Measurements from ENCODE around the gene CERS3.

CERS3 gene

DNA sequence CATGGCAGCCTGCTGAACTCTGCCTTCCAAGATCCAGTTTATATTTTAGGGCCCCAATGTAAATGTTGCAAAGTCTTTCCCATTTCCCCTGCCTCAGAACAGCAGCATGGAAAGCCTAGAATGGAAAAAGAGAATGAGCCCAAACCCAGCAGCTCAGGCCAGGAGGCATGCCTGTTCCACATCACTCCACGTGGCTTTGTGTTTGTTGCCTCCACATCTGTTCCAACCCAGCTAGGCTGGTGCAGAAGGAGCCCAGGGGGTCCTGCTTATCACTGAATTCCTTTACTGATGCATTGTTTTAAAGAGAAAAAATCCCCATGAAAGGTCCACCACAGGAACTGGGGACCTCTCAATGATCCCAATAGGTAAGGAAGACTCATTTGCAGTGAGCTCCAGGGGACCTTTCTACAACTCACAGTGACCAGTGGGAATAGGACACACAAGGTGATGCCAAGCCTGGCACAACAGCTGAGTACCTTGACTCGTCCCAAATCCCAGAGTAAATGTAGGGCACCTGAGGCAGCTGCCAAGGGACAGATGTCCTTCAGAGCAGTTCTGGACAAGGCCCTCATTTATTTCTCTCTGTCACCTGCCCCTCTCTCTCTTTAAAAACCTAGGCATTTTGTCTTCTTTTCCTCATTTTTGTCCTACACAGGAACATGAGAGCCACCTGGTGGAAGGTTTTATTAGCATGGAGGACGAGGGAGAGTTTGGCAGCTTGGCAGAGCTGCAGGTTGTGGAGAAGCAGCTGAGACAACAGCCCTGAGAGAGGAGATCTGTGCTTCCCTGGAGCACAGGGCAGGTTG lies 145.2 kb downstream of the CERS3 start:
- no peak for DNase-seq (ENCODE audit: low read depth in 2 of 2)

DNA sequence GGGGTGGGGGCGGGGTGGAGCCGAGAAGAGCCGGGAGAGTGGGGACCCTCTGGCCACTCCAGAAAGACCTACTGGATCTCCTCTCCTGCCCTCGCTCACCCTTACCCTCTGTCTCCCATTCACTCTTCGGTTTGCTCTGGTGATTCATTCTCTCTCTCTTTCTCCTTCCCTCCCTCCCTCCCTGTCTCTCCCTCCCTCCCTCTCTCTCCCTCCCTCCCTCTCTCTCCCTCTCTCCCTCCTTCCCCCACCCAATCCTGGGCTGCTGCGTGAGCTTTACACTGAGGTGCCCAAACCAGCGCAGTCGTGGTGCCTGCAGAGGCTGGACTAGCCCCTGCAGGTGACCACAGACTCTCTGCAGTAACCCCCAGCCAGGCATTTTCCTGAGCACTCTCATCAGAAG lies 154.8 kb downstream of the CERS3 start:
- no peak for DNase-seq (ENCODE audit: low read depth in 2 of 2)

DNA sequence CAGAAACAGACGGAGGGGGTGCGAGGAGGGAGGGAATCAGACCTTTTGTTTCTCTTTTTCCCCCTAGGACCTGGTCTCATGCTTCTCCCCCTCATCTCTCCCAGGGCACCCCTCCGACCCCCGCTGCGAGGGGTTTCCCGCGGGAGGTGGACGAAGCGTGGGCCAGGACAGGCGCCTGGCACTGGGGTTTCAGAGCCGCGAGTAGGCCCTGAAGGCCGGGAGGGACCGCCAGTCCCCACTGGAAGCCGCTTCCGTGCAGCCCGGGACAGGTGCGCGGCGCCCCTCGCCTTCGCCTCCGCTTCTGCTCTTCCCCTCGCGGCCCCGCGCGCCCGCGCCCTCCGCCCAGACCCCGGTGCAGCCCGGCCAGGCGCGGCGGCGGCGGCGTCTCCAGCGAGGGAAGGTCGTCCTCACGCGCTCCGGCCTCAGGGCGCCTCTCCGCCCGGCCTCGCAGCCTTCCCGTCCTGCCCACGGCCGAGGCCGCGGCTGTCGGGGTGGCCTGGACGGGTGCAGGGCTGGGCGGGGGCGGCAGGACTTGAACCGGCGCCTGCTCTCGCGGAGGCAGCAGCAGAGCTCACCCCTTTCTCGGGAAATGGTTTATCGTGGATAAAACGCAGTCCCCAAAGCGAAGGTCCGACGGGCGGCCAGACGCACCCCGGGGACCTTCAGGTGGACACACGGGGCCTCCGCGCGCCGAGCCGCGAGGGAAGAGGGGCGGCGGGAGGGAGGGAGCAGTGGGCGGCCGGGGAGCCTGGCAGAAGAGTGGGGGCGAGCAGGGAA lies 155.4 kb downstream of the CERS3 start:
- no peak for DNase-seq (ENCODE audit: low read depth in 2 of 2)

DNA sequence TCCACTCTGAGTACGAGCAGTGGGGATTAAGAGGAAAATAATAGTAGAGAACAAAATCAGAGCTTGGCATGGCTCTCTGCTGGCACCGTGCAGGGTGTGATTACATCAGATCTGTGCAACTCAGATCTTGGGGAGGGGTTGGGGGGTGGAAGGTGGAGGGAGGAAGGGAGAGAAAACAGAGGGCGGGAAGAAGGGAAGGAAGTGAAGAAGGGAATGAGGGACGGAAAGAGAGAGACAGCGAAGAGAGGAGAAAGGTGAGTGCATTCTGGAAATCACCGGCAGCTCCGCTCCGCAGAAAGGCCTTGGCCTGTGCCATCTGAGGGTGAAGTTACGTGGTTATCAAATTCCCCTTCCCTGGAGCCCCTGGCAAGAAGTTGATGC lies 156.0 kb downstream of the CERS3 start:
- DNase-seq (ENCODE audit: low read depth in 2 of 2): no peak

DNA sequence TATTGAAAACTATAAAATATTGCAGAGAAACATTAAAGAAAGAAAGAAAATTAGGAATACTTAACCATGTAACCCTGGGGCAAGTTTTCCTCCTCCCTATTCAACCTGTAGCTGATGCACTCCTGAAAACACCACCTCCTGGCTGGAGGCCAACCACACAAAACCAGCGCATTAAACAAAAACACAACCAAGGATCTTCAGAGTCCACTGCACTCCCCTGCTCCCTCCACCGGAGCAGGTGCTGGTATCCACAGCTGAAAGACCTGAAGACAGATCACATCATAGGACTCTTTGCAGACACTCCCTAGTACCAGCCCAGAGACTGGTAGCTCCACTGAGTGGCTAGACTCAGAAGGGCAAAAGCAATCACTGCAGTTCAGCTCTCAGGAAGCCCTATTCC lies 173.4 kb downstream of the CERS3 start:
- no peak for DNase-seq (ENCODE audit: low read depth in 2 of 2)

DNA sequence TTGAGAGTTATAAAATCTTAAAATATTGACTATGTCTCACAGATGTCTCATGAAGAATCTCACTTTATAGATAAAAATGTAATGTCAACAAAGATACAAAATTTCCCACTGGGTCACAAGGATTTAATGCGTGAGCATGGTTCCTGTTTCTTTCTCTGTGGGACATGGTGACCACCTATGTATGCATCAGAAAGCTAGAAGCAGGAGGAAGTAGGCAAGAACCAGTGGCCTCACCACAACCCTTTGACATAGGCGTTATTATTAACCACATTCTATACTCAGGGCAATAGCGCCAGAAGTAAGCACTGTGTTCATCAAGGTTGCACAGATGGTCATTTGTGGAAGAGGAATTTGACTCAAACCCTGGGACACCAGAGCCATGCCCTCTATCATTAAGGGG lies 175.3 kb downstream of the CERS3 start:
- no peak for DNase-seq (ENCODE audit: low read depth in 2 of 2)

DNA sequence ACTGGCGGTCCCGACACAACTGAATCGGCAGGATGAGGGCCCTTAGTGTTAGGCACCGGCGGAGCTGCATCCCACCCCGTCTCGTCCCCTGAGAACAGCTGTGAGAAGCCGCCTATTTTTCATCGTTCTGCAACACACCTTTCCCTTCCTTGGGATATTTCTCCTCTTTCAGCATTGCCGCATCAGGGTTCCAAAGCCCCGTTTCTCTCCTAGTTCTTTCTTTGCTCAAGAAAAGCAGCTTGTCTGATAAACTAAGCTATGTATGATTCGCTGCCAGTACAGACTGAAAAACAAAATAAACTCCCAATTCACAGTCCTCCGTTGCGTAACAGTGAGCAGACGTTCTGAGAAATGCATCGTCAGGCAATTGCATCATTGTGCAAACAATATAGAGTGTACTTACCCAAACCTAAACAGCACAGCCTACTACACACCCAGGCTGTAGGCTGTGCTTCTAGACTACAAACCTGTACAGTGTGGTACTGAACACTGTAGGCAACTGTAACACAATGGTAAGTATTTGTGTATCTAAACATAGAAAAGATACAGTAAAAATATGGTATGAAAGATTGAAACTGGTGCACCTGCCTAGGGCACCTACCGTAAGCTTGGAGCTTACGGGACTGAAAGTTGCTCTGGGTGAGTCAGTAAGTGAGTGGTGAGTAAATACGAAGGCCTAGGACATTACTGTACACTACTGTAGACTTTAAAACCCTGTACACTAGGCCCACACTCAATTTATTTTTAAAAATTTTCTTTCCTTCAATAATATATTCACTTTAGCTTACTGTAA lies 178.1 kb downstream of the CERS3 start:
- peak; percentile 31 to 42 for DNase-seq (ENCODE audit: low read depth in 2 of 2)

All from fibroblast of skin of left biceps (primary cell).